GM19023 (cell line): ENCODE measurements around the gene TPPP.
"Not testable (repeated sequence)": the region's sequence is repeated elsewhere in the genome, so short reads cannot be mapped to it uniquely, and the experiment has no call there.

ENCODE experiments used
- ATAC-seq: cut with Tn5 transposase; IDR thresholded peaks from one replicate; pipeline ENCODE4 v1.9.1; 2021; ENCODE audit warnings: mild to moderate bottlenecking, moderate library complexity; ENCODE audit not compliant: unreplicated experiment

Gene TPPP

DNA sequence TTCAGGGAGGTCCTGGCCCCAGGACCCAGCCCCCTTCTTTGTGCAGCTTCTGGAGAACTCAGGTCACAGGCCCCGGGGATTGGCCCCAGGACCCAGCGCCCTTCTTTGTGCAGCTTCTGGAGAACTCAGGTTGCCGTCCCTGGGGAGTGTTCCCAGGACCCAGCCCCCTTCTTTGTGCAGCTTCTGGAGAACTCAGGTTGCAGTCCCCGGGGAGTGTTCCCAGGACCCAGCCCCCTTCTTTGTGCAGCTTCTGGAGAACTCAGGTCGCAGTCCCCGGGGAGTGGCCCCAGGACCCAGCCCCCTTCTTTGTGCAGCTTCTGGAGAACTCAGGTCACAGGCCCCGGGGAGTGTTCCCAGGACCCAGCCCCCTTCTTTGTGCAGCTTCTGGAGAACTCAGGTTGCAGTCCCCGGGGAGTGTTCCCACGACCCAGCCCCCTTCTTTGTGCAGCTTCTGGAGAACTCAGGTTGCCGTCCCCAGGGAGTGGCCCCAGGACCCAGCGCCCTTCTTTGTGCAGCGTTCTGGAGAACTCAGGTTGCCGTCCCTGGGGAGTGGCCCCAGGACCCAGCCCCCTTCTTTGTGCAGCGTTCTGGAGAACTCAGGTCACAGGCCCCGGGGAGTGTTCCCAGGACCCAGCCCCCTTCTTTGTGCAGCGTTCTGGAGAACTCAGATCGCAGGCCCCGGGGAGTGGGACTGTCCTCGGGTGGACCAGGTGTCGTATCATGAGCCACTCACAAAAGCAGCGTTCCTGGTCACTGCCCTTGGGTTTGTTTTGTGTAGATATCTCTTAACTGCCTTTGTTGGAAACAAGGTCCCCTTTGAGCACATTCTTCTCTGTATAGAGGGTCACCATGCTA, 64.6 kb downstream of the TPPP start:
- not testable (repeated sequence) for ATAC-seq

DNA sequence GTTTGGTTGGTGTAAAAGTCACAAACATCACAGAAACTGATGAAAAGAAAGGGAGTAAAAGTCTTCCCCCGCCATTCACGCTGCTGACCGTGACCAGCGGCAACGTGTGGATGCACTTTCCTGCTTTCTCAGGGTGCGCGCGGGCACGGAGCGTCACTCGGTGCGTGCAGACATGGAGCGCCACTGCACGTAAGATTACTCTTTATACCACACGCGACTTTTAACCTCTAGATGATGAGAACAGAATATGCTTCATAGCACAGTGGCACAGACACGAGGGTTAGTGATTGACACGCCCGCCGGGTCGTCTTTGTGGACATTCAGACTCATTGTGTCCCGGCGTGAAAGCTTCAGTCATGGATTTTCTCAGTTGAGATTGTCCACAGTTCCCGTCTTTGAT, 65.3 kb downstream of the TPPP start:
- ATAC-seq: no peak

GRCh38 chr5:626850-627249, 66.3 kb downstream of the TPPP start:
- ATAC-seq: no peak

DNA sequence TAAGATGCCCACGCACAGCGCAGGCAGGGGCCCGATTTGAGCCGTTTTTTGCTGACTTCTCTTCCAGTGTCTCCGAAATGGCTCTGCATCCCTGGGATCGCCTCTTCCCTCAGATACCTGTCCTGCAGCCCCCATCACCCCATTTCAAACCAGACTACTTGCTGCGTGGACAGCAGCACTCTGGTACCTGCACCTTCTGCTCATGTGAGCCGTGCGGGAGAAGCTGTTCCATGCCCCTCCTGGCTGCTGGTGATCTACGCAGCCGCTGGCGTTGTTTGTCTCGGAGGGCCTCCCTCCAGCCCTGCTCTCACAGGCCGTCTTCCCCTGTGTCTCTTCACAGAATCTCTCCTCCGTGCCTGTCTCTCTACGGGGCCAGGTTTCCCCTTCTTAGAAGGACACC, 67.6 kb downstream of the TPPP start:
- ATAC-seq: no peak

- ATAC-seq: no peak
Observed at GRCh38 chr5:624951-625230, 68.3 kb downstream of the TPPP start.

- no peak for ATAC-seq
Observed at GRCh38 chr5:624118-624950, 68.8 kb downstream of the TPPP start.

- no peak for ATAC-seq
Observed at GRCh38 chr5:623531-623930, 69.6 kb downstream of the TPPP start.

DNA sequence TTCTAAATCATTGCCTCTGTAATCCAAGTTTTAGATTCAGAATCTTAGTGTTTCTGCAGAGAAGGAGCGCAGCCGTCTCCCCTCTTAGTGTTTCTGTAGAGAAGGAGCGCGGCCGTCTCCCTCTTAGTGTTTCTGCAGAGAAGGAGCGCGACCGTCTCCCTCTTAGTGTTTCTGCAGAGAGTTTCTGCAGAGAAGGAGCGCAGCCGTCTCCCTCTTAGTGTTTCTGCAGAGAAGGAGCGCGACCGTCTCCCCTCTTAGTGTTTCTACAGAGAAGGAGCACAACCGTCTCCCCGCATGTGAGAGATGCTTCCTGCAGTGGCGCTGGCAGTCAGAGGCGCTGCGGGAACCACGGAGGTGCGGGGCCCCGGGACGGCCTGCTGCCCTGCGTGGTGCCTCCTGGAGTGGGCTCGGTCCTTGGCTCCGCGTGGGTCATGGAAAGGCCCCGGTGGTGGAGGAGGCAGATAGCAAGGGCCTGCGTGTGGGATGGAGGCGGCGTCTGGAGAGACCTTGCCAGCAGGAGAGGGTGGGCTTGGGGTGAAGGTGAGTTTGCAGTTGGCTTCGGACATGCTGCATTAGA, 70.1 kb downstream of the TPPP start:
- ATAC-seq: no peak

DNA sequence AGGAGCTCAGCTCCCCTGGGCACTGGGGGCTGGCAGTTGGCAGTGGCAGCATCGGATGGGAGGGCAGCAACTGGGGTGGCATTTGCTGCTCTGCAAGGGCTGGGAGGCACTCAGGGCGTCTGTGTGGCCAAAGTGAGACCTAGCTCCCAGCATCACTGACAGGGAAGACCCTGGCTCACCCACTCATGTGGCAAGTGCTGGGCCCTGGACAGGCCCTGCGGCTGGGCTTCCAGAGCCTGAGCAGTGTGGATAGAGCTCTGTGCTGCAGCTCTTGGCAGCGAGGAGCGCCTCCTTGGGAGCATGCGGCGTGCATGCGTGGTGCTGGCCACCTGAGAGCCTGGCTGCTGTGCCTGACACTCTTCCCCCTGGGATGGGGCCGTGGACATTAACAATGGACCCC, 70.8 kb downstream of the TPPP start:
- ATAC-seq: no peak

DNA sequence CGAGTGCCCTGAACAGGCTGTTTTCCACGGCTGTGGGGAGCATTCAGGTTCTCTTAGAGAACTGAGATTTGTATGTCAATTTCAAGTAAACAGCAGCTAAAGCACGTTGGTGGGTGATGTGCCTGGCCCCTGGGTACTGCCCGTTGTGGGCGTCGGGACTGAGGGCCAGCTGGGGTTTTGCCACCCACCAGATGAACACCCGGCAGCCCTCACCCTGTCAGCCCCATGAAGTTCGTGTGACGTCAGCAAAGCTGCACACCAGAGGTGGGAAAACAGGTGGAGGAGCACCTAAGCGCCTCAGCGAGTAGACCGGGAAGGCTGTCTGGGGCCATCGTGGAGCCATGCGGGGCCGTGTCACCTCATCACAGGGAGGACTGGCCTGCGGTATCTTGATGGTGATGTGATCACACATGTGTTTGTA, 71.8 kb downstream of the TPPP start:
- ATAC-seq: no peak

GRCh38 chr5:620586-621180, 72.5 kb downstream of the TPPP start:
- no peak for ATAC-seq

- ATAC-seq: no peak
Observed at GRCh38 chr5:620152-620551, 73.0 kb downstream of the TPPP start.

DNA sequence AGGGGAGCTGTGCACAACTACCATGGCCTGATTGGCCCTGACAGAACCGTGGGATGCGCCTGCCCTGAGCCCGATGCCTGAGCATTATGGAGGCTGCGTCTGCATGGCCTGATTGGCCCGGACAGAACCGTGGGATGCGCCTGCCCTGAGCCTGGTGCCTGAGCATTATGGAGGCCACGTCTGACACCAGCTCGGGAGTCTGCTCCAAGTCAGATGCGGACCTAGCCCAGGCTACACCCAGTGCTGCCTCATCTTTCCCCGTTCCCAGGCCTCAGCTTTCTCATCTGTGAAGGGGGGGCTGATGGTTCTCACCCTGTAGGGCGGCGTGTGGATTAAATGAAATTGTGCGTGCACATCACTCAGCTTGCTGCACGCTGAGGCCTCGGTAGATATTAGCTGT, 73.7 kb downstream of the TPPP start:
- no peak for ATAC-seq

GRCh38 chr5:618450-618849, 74.7 kb downstream of the TPPP start:
- no peak for ATAC-seq

DNA sequence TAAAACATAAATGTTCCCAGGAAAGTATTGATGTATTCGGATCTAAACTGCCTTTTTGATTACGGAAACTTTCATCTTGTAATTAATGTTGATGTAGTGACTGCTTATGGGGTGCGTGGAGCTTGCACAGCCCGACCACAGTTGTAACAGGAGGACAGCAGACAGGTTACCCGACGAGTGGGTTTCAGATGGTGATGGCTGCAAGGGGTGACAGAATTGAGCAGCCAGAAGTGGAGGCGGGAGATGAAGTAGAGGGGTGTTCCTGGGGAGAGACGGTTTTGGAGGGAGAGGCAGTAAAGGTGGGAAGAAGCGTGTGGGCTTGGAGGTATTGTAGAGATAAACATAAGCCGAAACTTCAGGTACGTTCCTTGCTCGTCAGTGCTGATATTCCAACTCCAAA, 75.3 kb downstream of the TPPP start:
- no peak for ATAC-seq

GRCh38 chr5:616484-617039, 76.6 kb downstream of the TPPP start:
- ATAC-seq: no peak

GRCh38 chr5:612498-613424, 80.4 kb downstream of the TPPP start:
- ATAC-seq: peak; percentile 33

- ATAC-seq: peak; percentile 78
Observed at GRCh38 chr5:611731-612486, 81.2 kb downstream of the TPPP start, which contains the start of gene CEP72. CEP72 (plus strand) TSS chr5:612340; CDS start chr5:612362, 22 bp downstream.
